CD4-positive, alpha-beta T cell treated with Interleukin-15 for 4 hours (primary cell): ENCODE data around the gene CCDC28B.

ENCODE experiments used
- DNase-seq: peaks from one replicate; pipeline ENCODE4 v3.0.0-alpha.2; 2020; ENCODE audit warnings: low spot score

CCDC28B gene

DNA sequence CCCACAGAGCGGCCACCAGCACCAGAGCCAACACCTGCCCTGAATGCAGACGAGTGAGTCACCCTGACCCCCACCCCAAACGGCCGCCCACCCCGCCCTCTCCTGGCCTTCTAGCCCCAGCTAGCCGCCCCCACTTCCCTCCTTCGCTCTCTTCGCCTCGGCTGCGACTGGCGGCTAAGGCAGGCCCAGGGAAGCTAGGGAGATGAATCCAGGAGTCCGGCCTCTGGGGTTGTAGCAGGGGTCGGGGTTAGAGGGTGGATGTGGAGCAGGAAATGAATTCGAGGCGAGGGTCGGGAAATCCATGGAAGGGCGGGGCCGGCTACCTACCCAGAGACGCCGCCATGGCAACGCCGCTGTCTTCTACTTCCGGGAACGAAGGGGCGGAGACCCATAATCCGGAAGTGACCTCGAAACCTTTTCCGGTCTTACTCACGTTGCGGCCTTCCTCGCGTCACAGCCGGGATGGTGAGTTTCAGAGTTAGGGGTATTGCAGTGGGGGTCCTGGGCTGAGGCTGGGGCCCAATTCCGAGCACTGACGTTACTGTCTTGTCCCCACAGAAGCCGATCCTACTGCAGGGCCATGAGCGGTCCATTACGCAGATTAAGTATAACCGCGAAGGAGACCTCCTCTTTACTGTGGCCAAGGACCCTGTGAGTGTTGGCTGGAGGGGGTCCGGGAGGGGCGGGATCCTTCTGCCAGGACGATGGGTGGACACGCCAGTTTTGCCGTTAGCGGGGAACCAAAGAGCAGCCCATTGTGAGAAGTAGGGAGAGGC, 21.8 kb downstream of the CCDC28B start, which contains the start of the genes EIF3I and TMEM234:
Gene EIF3I, plus strand, starts transcription at position 428 of the 776 bp plus-strand sequence. Its CDS starts 35 bp downstream, at position 463.
Gene TMEM234, minus strand, starts transcription at position 374 of the 776 bp plus-strand sequence. Its CDS starts 31 bp downstream, at position 343.
- peak; percentile 93 for DNase-seq

DNA sequence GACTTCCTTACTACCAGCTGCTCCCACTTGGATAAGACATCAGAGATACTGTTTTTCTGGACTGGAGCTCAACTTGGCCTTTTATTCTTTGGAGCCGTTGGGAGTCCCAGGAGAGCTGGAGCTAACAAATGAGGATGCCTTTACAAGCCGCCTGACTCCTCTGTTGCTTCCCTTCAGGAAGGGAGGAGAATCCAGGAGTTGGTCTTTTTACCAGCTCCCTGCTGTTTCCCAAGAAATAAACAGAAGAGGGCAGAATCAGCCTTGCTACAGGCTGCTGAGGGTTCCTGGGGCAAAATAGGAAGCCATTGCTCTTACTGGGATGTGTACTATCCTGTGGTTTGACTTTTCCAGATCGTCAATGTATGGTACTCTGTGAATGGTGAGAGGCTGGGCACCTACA, 23.3 kb downstream of the CCDC28B start:
- no peak for DNase-seq

DNA sequence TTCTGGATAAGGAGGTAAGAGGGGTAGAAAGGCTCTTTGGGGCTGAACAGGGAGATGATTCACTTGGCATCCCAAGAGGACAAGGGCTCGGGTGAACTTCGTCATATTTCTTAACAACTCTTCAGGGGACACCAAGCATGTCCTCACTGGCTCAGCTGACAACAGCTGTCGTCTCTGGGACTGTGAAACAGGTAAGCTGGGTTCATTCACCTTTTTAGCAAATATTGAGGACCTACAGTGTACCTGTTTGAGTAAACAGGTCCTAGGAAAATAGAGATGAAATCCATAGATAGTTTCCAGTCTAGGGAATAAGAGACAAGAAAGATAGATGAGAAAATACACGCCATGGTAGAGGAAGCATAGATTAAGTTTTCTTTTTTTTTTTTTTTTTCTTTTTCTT, 23.9 kb downstream of the CCDC28B start:
- no peak for DNase-seq

DNA sequence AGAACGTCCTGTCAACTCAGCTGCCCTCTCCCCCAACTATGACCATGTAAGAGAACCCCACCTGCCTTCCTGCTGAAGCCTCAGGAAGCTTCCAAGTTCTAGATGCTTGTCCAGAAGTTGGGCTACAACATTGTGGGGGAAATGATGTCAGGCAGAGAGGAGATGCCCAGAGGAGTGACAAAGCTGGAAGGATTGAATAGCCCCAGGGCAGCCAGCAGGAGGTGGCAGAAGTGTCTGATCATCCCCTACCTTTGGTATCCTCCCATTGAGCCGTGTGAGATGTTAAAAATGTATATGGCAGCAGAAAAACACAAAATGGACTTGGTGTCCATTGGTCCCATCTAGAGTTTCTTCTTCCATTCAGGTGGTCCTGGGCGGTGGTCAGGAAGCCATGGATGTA, 28.4 kb downstream of the CCDC28B start:
- DNase-seq = no peak

GRCh38 chr1:32231843-32232432, 31.5 kb downstream of the CCDC28B start:
- no peak for DNase-seq

- DNase-seq = no peak
Observed at GRCh38 chr1:32232558-32233304, 32.3 kb downstream of the CCDC28B start.

DNA sequence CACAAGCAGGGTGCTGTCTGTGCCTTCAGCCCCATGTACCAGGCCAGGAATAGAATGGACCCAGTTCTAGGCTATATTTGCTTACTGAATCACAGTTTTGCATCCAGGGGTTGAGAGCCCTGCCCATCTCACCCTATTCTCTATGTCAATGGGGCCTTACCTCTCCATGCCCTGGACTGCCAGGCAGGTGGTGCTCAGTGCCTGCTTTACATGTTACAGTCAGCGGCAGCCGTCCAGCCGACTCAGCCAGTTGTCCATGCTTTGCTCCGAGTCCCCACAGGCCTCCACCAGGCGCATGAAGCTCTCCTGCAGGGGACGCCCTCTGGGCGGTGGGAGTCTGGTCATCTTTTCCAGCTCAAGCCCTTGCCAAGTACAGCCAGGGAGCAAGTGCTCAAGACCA, 34.4 kb downstream of the CCDC28B start:
- no peak for DNase-seq

- no peak for DNase-seq
Observed at GRCh38 chr1:32239337-32239736, 38.9 kb downstream of the CCDC28B start.

- DNase-seq = no peak
Observed at GRCh38 chr1:32239790-32240139, 39.4 kb downstream of the CCDC28B start.

- DNase-seq = peak; percentile 53
Observed at GRCh38 chr1:32240140-32240951, 40.0 kb downstream of the CCDC28B start.

DNA sequence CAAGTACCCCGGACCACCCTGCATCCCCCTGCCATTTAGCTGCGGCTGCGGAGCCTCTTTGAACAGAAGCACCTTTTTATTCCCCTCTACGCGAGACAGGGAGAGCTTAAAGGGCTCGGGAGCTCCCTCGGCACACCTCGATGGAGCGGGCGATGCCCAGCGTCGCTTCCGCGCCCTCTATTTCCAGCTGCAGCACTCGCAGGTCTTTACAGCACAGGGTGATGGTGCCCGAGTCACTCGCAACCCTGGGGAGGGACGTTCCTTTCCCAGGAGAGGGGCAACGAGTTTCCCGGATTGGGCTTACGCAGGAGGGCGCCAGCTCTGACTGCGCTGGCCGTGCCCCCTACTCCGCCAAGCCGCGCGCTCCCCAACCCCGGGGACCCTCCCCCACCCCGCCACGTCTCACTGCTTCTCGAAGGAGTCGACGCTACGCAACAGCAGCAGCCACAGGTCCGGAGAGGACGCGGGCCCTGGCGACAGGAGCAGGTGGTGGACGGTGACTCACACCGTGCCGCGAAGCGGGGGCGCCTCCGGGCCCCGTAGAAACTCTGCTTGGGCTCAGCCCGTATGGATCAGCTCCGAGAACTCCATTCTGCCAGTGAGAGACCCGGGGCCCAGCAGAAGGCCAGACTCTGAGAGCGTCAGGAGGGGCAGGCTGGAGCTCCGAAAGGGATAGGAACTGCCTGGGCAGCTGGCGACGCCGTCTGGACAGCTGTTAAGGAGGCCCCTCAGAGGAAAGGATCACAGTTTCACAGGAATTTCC, 40.8 kb downstream of the CCDC28B start:
- DNase-seq = peak; percentile 38

- no peak for DNase-seq
Observed at GRCh38 chr1:32242341-32242851, 42.0 kb downstream of the CCDC28B start.

GRCh38 chr1:32246888-32247273, 46.5 kb downstream of the CCDC28B start, which contains the start of gene FAM167B:
FAM167B (plus strand) TSS chr1:32247222; CDS start chr1:32247422, 200 bp downstream.
- DNase-seq = no peak

DNA sequence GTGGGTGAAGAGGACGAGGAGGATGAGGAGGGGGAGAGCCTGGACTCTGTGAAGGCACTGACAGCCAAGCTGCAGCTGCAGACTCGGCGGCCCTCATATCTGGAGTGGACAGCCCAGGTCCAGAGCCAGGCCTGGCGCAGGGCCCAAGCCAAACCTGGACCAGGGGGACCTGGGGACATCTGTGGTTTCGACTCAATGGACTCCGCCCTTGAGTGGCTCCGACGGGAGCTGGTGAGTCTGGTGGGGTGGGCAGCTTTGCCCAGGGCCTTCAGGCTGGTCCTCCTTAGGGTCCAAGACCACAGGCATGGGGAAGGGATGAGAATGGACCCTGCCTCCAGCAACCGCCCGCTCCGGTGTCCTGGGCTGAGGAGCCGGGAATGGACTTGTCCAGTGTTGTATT, 47.1 kb downstream of the CCDC28B start:
- DNase-seq = no peak

GRCh38 chr1:32247983-32248889, 47.8 kb downstream of the CCDC28B start:
- peak; percentile 79 for DNase-seq

GRCh38 chr1:32249831-32250525, 49.6 kb downstream of the CCDC28B start:
- peak; percentile 89 for DNase-seq

DNA sequence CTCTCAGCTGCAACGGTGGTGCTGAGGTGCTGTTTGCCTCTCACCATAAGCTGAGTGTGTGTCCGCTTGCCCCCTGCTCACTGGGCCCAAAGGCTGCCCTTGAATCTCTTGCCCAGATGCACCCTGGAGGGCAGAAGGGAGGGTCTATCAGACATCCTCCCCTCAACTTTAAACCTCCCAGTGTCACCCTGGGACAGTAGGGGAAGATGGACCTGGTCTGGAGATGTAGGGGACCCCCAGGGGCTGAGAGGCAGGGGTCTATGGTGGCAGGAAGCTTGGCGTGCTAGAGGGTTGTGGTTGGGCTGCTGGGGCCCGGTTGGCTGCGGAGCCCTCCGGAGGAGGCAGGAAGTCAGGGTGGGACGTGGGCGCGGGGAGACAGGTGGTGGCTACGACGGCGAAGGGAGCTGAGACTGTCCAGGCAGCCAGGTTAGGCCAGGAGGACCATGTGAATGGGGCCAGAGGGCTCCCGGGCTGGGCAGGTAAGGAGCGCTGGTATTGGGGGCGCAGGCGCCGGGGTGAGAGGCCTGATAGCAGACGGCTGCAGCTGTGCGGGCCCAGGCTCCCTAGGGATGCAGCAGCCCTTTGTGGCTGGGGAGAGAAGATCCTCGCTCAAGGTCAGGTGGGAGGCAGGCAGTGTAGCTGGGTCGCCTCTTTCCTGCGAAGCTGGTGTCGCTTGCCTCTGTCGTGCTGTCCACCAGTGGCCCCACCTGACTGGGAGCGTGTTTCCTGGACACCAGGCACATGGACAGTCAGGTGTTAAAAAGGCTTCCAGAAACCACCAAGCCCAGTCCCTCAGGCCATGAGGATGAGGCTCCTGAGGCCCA, 50.7 kb downstream of the CCDC28B start, which contains the start of gene LCK:
Gene LCK, plus strand, starts transcription at position 373 of the 824 bp plus-strand sequence. CDS start 23,065 bp downstream, outside the sequence.
- no peak for DNase-seq
